Measurements from ENCODE around the gene REG1B.

DNA sequence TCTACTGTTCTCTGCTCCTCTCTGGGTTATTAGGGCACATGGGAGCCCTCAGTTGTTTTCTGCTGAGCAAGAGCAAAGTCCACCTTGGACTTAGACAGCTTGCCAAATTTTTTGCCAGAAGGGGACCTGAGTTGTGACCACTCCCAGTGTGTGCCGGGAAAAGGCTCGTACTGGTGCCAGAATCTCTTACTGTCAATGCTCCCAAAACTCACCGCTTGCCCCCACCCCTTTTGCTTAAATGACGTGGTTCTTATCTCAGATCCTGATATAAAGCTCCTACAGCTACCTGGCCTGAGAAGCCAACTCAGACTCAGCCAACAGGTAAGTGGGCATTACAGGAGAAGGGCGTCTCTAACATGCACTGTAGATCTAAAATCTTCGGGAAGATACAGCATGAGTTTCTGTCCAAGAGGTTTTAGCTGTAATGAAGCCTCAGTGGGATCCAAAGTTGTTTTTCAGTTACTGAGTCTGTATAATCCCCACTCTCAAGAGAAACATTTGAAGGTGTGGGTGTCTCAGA is 32.5 kb upstream of the REG1B start, which contains the start of gene REG1A:
- TF ChIP-seq, protein P1, sequence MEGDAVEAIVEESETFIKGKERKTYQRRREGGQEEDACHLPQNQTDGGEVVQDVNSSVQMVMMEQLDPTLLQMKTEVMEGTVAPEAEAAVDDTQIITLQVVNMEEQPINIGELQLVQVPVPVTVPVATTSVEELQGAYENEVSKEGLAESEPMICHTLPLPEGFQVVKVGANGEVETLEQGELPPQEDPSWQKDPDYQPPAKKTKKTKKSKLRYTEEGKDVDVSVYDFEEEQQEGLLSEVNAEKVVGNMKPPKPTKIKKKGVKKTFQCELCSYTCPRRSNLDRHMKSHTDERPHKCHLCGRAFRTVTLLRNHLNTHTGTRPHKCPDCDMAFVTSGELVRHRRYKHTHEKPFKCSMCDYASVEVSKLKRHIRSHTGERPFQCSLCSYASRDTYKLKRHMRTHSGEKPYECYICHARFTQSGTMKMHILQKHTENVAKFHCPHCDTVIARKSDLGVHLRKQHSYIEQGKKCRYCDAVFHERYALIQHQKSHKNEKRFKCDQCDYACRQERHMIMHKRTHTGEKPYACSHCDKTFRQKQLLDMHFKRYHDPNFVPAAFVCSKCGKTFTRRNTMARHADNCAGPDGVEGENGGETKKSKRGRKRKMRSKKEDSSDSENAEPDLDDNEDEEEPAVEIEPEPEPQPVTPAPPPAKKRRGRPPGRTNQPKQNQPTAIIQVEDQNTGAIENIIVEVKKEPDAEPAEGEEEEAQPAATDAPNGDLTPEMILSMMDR (IDR thresholded peaks at IDR 0.05; ENCODE audit: extremely low read depth in 1 of 2, insufficient read depth in 1 of 2, low read depth in 1 of 2, low read length in 2 of 2) = no peak
- no peak for TF ChIP-seq POLR2A (IDR thresholded peaks at IDR 0.05; ENCODE audit: low read depth, low read length)
- TF ChIP-seq POLR2AphosphoS5 (IDR thresholded peaks at IDR 0.05; ENCODE audit: insufficient read depth, low read depth, low read length) = no peak
- no peak for TF ChIP-seq EZH2 (IDR thresholded peaks at IDR 0.05; ENCODE audit: borderline replicate concordance, low read depth, low read length, severe bottlenecking)
- TF ChIP-seq MYC (IDR thresholded peaks at IDR 0.05; ENCODE audit: low read depth, low read length) = no peak
- TF ChIP-seq JUN (IDR thresholded peaks at IDR 0.05; ENCODE audit: borderline replicate concordance, insufficient read depth, insufficient read length, low read depth) = no peak
- TF ChIP-seq, protein P2, sequence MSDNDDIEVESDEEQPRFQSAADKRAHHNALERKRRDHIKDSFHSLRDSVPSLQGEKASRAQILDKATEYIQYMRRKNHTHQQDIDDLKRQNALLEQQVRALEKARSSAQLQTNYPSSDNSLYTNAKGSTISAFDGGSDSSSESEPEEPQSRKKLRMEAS (IDR thresholded peaks at IDR 0.05; ENCODE audit: insufficient read depth, insufficient read length) = no peak
